Progenitor cell of endocrine pancreas (in vitro differentiated cells): Measurements from ENCODE around the gene ZNF385B. TPM values are rescaled to one million over a fixed set of nuclear protein-coding genes. Genes with fewer than 3 reads are reported as not detected.

Source experiments
- DNase-seq: peaks from one replicate; pipeline ENCODE4 v3.0.0; 2021; ENCODE audit warnings: low spot score; ENCODE audit not compliant: unreplicated experiment
- H3K27ac Mint-ChIP-seq: 2 replicates; pipeline ENCODE4 v1.8.0; 2021; ENCODE audit warnings: mild to moderate bottlenecking, moderate library complexity, mixed read lengths
- H3K27me3 Mint-ChIP-seq: 2 replicates; pipeline ENCODE4 v1.8.0; 2021; ENCODE audit warnings: mixed read lengths
- H3K36me3 Mint-ChIP-seq: 2 replicates; pipeline ENCODE4 v1.8.0; 2022; ENCODE audit warnings: mixed read lengths; ENCODE audit not compliant: insufficient read depth
- H3K4me1 Mint-ChIP-seq: 2 replicates; pipeline ENCODE4 v1.8.0; 2021; ENCODE audit warnings: low read depth, mixed read lengths
- H3K4me3 Mint-ChIP-seq: 2 replicates; pipeline ENCODE4 v1.8.0; 2021; ENCODE audit warnings: low read depth, mild to moderate bottlenecking, moderate library complexity, mixed read lengths
- H3K9me3 Mint-ChIP-seq: 2 replicates; pipeline ENCODE4 v1.8.0; 2021; ENCODE audit warnings: low read depth, mixed read lengths
- CTCF ChIP-seq: fragments of 200-600 bp; sonication (generic); IDR thresholded peaks from one replicate; pipeline ENCODE4 v1.5.0; 2021; ENCODE audit warnings: antibody characterized with exemption, mild to moderate bottlenecking; ENCODE audit not compliant: unreplicated experiment
- total RNA-seq: library from RNA; stranded (reverse); gene quantifications from 2 replicates; pipeline ENCODE4 v1.2.1, GENCODE V29; 2021

Gene ZNF385B
- total RNA-seq, 1 donor from 2014 or later: 4.9 TPM

GRCh38 chr2:179551539-179552045 lies 309.8 kb downstream of the ZNF385B start:
- H3K27ac Mint-ChIP-seq: no peak overlapping the region
- H3K27me3 Mint-ChIP-seq: no peaks in the 10 kb centered on the region

DNA sequence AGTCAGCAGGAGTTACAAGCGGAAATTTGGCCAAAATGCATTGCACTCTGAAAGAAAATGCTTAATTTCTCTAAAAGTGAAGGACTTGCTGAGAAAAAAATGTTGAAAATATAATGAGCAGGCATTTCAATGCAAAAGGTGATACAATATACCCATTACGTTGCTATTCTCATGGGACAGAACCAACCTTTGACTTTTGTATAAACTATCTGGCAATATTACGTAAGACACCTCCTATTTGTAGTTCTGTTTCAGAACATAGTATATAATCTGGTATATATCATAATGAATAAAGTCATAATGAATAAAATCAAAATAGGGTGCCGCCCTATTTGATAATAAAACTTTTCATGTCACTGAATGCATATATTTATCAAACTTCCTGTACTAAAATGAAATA lies 310.6 kb downstream of the ZNF385B start:
- no peak for TF ChIP-seq CTCF
- Mint-ChIP-seq H3K9me3 (peaks cover 2% of the 10 kb centered on the region), H3K36me3 (no peaks in the 10 kb centered on the region), H3K27ac (no peak overlapping the region), H3K4me1 (peaks cover 7% of the 10 kb centered on the region), H3K27me3 (no peaks in the 10 kb centered on the region), H3K4me3 (no peak overlapping the region)
- DNase-seq: no peak

More at GRCh38 chr2:179551539-179552045, 309.8 kb downstream of the ZNF385B start:
- peaks cover 2% of the 10 kb centered on the region for H3K9me3 Mint-ChIP-seq
- no peak for DNase-seq
- H3K4me3 Mint-ChIP-seq: no peak overlapping the region
- no peak for TF ChIP-seq CTCF
- no peaks in the 10 kb centered on the region for H3K36me3 Mint-ChIP-seq
- peaks cover 7% of the 10 kb centered on the region for H3K4me1 Mint-ChIP-seq

GRCh38 chr2:179550214-179550613 lies 311.2 kb downstream of the ZNF385B start:
- Mint-ChIP-seq H3K27me3 (no peaks in the 10 kb centered on the region), H3K4me1 (peaks cover 7% of the 10 kb centered on the region), H3K4me3 (no peak overlapping the region), H3K9me3 (peaks cover 2% of the 10 kb centered on the region), H3K27ac (no peak overlapping the region), H3K36me3 (no peaks in the 10 kb centered on the region)
- TF ChIP-seq CTCF: no peak
- no peak for DNase-seq

DNA sequence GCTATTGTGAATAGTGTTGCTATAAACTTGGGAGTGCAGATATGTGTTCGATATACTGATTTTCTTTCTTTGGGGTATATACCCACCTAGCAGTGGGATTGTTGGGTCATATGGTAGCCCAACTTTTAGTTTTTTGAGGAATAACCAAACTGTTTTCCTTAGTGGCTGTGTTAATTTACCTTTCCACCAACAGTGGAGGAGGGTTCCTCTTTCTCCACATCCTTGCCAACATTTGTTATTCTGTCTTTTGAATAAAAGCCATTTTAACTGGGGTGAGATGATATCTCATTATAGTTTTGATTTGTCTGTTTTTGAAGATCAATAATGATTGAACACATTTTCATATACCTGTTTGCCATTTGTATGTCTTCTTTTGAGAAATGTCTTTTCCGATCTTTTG lies 314.8 kb downstream of the ZNF385B start:
- H3K9me3 Mint-ChIP-seq: peaks cover 2% of the 10 kb centered on the region
- TF ChIP-seq CTCF: no peak
- no peak overlapping the region for H3K27ac Mint-ChIP-seq
- H3K36me3 Mint-ChIP-seq: no peaks in the 10 kb centered on the region
- H3K4me3 Mint-ChIP-seq: no peak overlapping the region
- no peaks in the 10 kb centered on the region for H3K27me3 Mint-ChIP-seq
- H3K4me1 Mint-ChIP-seq: peaks cover 21% of the 10 kb centered on the region
- no peak for DNase-seq

DNA sequence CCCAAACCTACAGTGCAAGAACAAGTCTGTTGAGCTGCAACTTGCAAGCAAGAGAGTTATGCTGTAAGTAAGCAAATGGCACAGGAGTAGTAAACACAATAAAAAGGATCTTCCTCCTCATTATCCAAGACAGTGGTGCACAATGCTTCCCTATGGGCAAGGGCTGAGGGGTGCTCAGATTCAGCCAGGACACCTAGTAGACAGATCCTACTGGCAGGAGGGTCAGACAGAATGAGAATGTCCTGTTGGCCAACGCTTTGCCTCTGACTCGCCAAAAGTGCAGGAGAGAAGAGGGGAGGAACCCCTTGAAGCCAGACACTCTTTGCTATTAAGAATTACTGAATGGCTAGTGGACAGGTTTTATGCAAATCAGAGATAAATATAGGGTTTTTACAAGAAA lies 316.4 kb downstream of the ZNF385B start:
- Mint-ChIP-seq H3K27me3 (no peaks in the 10 kb centered on the region), H3K4me3 (no peak overlapping the region), H3K27ac (no peak overlapping the region), H3K36me3 (peaks cover 1% of the 10 kb centered on the region), H3K9me3 (peaks cover 2% of the 10 kb centered on the region), H3K4me1 (peaks cover 18% of the 10 kb centered on the region)
- no peak for TF ChIP-seq CTCF
- no peak for DNase-seq
